Uterus (tissue), 2 donors: ENCODE measurements around the gene IL17B.
"Not testable (repeated sequence)": the region's sequence is repeated elsewhere in the genome, so short reads cannot be mapped to it uniquely, and the experiment has no call there.

Source experiments
- CTCF ChIP-seq, 4 experiments: fragments of 200-600 bp in 2 of 4; fragments of 450-650 bp in 2 of 4; sonication (generic) in 2 of 4; IDR thresholded peaks; one replicate each; pipeline ENCODE4 v1.5.1; 2016 to 2019; ENCODE audit warnings: antibody characterized with exemption in 4 of 4, mild to moderate bottlenecking in 2 of 4, moderate library complexity in 1 of 4
- POLR2A ChIP-seq, 2 donors: fragments of 450-650 bp; IDR thresholded peaks; one replicate each; pipeline ENCODE4 v1.6.1; 2016; ENCODE audit warnings: antibody characterized with exemption in 2 of 2, mild to moderate bottlenecking in 1 of 2, moderate library complexity in 1 of 2

- not testable (repeated sequence) for TF ChIP-seq CTCF, POLR2A (IDR thresholded peaks at IDR 0.05)
Measured at GRCh38 chr5:149394996-149395395, 15.9 kb upstream of the IL17B start.
